B cell (primary cell): ENCODE measurements around the gene FAM120B. TPM values are rescaled to one million over a fixed set of nuclear protein-coding genes. Genes with fewer than 3 reads are reported as not detected.

Source experiments
- ATAC-seq: fragments of 200-7000 bp; cut with Tn5 transposase; one replicate; pipeline ENCODE4 v1.10.0; 2021; ENCODE audit warnings: low read depth, mild to moderate bottlenecking, moderate number of reproducible peaks, moderate library complexity
- CTCF ChIA-PET: fragments of 350-600 bp; sonication (Branson Sonifier 250); formaldehyde crosslinking; loops from one replicate; lab custom pipeline; 2021; ENCODE audit warnings: antibody characterized with exemption, inconsistent platforms; lab: Charles Lee
- POLR2A ChIA-PET: fragments of 350-600 bp; sonication (Branson Sonifier 250); formaldehyde crosslinking; loops from one replicate; lab custom pipeline; 2021; ENCODE audit warnings: antibody characterized with exemption; lab: Charles Lee
- DNase-seq: peaks from one replicate; pipeline ENCODE4 v3.0.0; 2013
- H2AFZ ChIP-seq: 2 replicates; pipeline ENCODE4 v1.6.1; 2012; ENCODE audit warnings: mild to moderate bottlenecking, low read depth, low read length; ENCODE audit not compliant: insufficient read depth, poor library complexity, severe bottlenecking
- H3K27ac ChIP-seq, 2 donors: 1 replicate in 1 of 2; 2 replicates in 1 of 2; pipeline ENCODE4 v1.5.1; 2012 to 2013; ENCODE audit warnings: low read length in 2 of 2, mild to moderate bottlenecking in 2 of 2, moderate library complexity in 1 of 2
- H3K27me3 ChIP-seq, 4 experiments: fragments of 200-600 bp in 1 of 4; sonication (generic) in 1 of 4; replicated peaks in 1 of 4; 1 replicate in 2 of 4; 2 replicates in 2 of 4; pipeline versions ENCODE4 v1.6.1 to v1.7.0; 2013 to 2016; ENCODE audit warnings: low read length in 3 of 4, mild to moderate bottlenecking in 2 of 4, mixed read lengths in 1 of 4, moderate library complexity in 1 of 4; ENCODE audit not compliant: insufficient read depth in 4 of 4, control insufficient read depth in 3 of 4; ENCODE audit errors: control extremely low read depth in 1 of 4
- H3K36me3 ChIP-seq, 2 experiments: replicated peaks in 1 of 2; 1 replicate in 1 of 2; 2 replicates in 1 of 2; pipeline versions ENCODE4 v1.6.1 to v1.7.1; 2013; ENCODE audit warnings: low read length in 1 of 2; ENCODE audit not compliant: insufficient read depth in 2 of 2, control insufficient read depth in 1 of 2; ENCODE audit errors: control extremely low read depth in 1 of 2, extremely low read depth in 1 of 2
- H3K4me1 ChIP-seq, 2 donors: fragments of 200-600 bp in 1 of 2; sonication (generic) in 1 of 2; 1 replicate in 1 of 2; 2 replicates in 1 of 2; pipeline versions ENCODE4 v1.5.1 to v1.6.1; 2013 to 2017; ENCODE audit warnings: low read length in 2 of 2; ENCODE audit not compliant: control insufficient read depth in 2 of 2, insufficient read depth in 2 of 2
- H3K4me2 ChIP-seq: replicated peaks from 2 replicates; pipeline ENCODE3; 2012; ENCODE audit warnings: mild to moderate bottlenecking, low read depth, low read length; ENCODE audit not compliant: poor library complexity, severe bottlenecking
- H3K4me3 ChIP-seq, 5 experiments: fragments of 200-600 bp in 1 of 5; sonication (generic) in 1 of 5; 1 replicate in 3 of 5; 2 replicates in 2 of 5; pipeline versions ENCODE4 v1.5.1 to v1.7.0; 2011 to 2016; ENCODE audit warnings: low read length in 4 of 5, mild to moderate bottlenecking in 4 of 5, low read depth in 2 of 5, control low read depth in 1 of 5, moderate library complexity in 1 of 5; ENCODE audit not compliant: insufficient read depth in 1 of 5; ENCODE audit errors: control extremely low read depth in 1 of 5, extremely low read depth in 1 of 5
- H3K79me2 ChIP-seq: fragments of 200-600 bp; sonication (generic); one replicate; pipeline ENCODE4 v1.6.0; 2016; ENCODE audit warnings: low read length; ENCODE audit not compliant: control insufficient read depth, insufficient read depth
- H3K9ac ChIP-seq: fragments of 200-600 bp; sonication (generic); 2 replicates; pipeline ENCODE4 v1.6.1; 2017; ENCODE audit warnings: mild to moderate bottlenecking, low read length, moderate library complexity
- H3K9me3 ChIP-seq, 3 donors: one replicate each; pipeline versions ENCODE4 v1.6.1 to v1.7.1; 2013; ENCODE audit warnings: low read length in 2 of 3; ENCODE audit not compliant: control insufficient read depth in 2 of 3, insufficient read depth in 1 of 3; ENCODE audit errors: control extremely low read depth in 1 of 3
- H4K20me1 ChIP-seq: 2 replicates; pipeline ENCODE4 v1.6.0; 2012; ENCODE audit warnings: mild to moderate bottlenecking, low read length; ENCODE audit not compliant: insufficient read depth, control insufficient read depth, poor library complexity, severe bottlenecking
- H3K27ac Mint-ChIP-seq: one replicate; pipeline ENCODE4 v1.8.0; 2021; ENCODE audit warnings: mixed read lengths
- H3K27me3 Mint-ChIP-seq: one replicate; pipeline ENCODE4 v1.8.0; 2021; ENCODE audit warnings: mixed read lengths
- H3K4me1 Mint-ChIP-seq: one replicate; pipeline ENCODE4 v1.8.0; 2021; ENCODE audit warnings: mixed read lengths
- H3K4me3 Mint-ChIP-seq: one replicate; pipeline ENCODE4 v1.8.0; 2021; ENCODE audit warnings: mixed read lengths
- H3K9me3 Mint-ChIP-seq: one replicate; pipeline ENCODE4 v1.8.0; 2022; ENCODE audit warnings: mixed read lengths; ENCODE audit not compliant: insufficient read depth
- CTCF ChIP-seq: fragments of 200-600 bp; IDR thresholded peaks from one replicate; pipeline ENCODE4 v1.8.0; 2022; ENCODE audit warnings: antibody characterized with exemption, mild to moderate bottlenecking
- EZH2 ChIP-seq: IDR thresholded peaks from 2 replicates; pipeline ENCODE4 v1.6.1; 2012; ENCODE audit warnings: borderline replicate concordance, low read depth, mild to moderate bottlenecking, moderate library complexity, low read length; ENCODE audit not compliant: insufficient read depth, poor library complexity, severe bottlenecking
- WGBS: methylation state at CpG from one replicate; pipeline ENCODE4 v1.1.5; 2013; ENCODE audit warnings: missing lambda C conversion rate; ENCODE audit not compliant: insufficient coverage; 5-methylcytosine and 5-hydroxymethylcytosine counted together
- intact Hi-C: fragments of 100-400 bp; cut with micrococcal nuclease; formaldehyde crosslinking; loops from one replicate; pipeline ENCODE4 v1.10.0; 2022
- polyA plus RNA-seq: library from polyadenylated mRNA; depleted of rRNA; stranded (reverse); fragments of >200 nt; gene quantifications from 2 replicates; pipeline ENCODE4 v1.2.3, GENCODE V29; 2012
- total RNA-seq, 2 donors: library from RNA; stranded (reverse); fragments of 120-200 nt in 1 of 2; gene quantifications; 1 replicate in 1 of 2; 2 replicates in 1 of 2; pipeline versions ENCODE4 v1.2.3 to v1.2.4, GENCODE V29; 2013 to 2022

Gene FAM120B
- total and polyA plus RNA-seq, 2 donors (not counting 1 experiment from before 2014, with no cell fraction given): 12.5 to 51.7 TPM

- H3K79me2 ChIP-seq: no peaks in the 10 kb centered on the region
- WGBS: 63% methylated on average over 25 of the region's 29 CpGs
- peaks cover 0 to 7% of the 10 kb centered on the region in 2 experiments for H3K36me3 ChIP-seq
- H2AFZ ChIP-seq: no peak overlapping the region
- Mint-ChIP-seq H3K27me3 (no peaks in the 10 kb centered on the region), H3K4me3 (no peak overlapping the region), H3K27ac (peak overlapping the region; percentile 2), H3K9me3 (no peaks in the 10 kb centered on the region), H3K4me1 (peaks cover 19% of the 10 kb centered on the region)
- no peaks in the 10 kb centered on the region for H3K27me3 ChIP-seq
- H3K4me3 ChIP-seq: no peak overlapping the region
- ATAC-seq: no peak
- no peaks in the 10 kb centered on the region for H3K9me3 ChIP-seq
- peak; percentile 25 for DNase-seq
- H3K27ac ChIP-seq: no peak overlapping the region
- ChIA-PET CTCF (no interaction called here), POLR2A (no interaction called here)
- no peak overlapping the region for H3K9ac ChIP-seq
- no peak overlapping the region for H3K4me2 ChIP-seq
- intact Hi-C loops: no loop called here
- no peaks in the 10 kb centered on the region for H4K20me1 ChIP-seq
- no peak for TF ChIP-seq CTCF
- TF ChIP-seq EZH2: no peak
- peaks cover 0 to 5% of the 10 kb centered on the region in 2 donors for H3K4me1 ChIP-seq
Observed at GRCh38 chr6:170376386-170377043, 70.0 kb downstream of the FAM120B start.

- Mint-ChIP-seq H3K4me3 (no peak overlapping the region), H3K27ac (no peak overlapping the region), H3K27me3 (no peaks in the 10 kb centered on the region), H3K4me1 (peaks cover 19% of the 10 kb centered on the region), H3K9me3 (no peaks in the 10 kb centered on the region)
- 92% methylated on average over 10 of the region's 10 CpGs for WGBS
- Histone ChIP-seq H3K9ac (no peak overlapping the region), H2AFZ (no peak overlapping the region), H3K36me3 (peaks cover 0 to 7% of the 10 kb centered on the region in 2 experiments), H3K79me2 (no peaks in the 10 kb centered on the region), H3K9me3 (no peaks in the 10 kb centered on the region), H3K4me1 (peaks cover 0 to 5% of the 10 kb centered on the region in 2 donors), H3K27ac (no peak overlapping the region), H3K4me3 (no peak overlapping the region), H4K20me1 (no peaks in the 10 kb centered on the region), H3K27me3 (no peaks in the 10 kb centered on the region), H3K4me2 (no peak overlapping the region)
- ChIA-PET POLR2A (interaction anchor here (0.6 kb wide), 1 partner anchor 85 kb away, joined by 4 read pairs; no protein-coding TSS in a partner anchor), CTCF (no interaction called here)
- DNase-seq (no peak), ATAC-seq (no peak)
- intact Hi-C loops: no loop called here
- TF ChIP-seq EZH2 (no peak), CTCF (no peak)
Observed at GRCh38 chr6:170378502-170378901, 71.9 kb downstream of the FAM120B start.
